ENCODE measurements around the gene SUSD1. TPM values are rescaled to one million over a fixed set of nuclear protein-coding genes. Genes with fewer than 3 reads are reported as not detected.

The SUSD1 gene
- polyA plus RNA-seq, 1 of the 3 experiments (the other 2 are of a cell fraction) = 8.2 TPM

DNA sequence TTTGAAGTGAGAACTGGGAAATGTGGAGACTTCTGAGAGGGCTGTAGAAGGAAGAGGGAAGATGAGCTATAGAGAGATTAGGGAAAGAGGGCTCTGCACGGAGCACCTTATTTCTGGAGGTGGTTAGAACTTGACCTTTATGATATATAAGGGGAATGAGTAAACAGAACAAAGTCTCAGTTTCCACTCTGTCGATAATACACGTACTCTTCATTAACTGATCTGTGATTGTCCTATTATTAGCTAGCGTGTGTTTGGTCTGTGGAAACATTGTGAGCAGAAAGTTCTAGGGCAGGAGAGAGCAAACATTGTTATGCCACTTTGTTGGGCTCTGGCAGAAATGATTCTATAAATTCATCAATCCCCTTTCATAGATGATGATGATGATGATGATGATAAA lies 159.9 kb downstream of the SUSD1 start:
- H3K27me3 ChIP-seq (ENCODE audit: insufficient read depth) = no peaks in the 10 kb centered on the region
- no peak for DNase-seq
- H3K9ac ChIP-seq = no peak overlapping the region
- H3K27ac ChIP-seq (ENCODE audit: low read depth in 2 of 2, low read length in 1 of 2) = no peak overlapping the region
- ChIA-PET POLR2A (no interaction called here), CTCF (interaction anchor here (1.2 kb wide), 1 partner anchor 59 kb away, joined by 4 read pairs; no protein-coding TSS in a partner anchor)
- peaks cover 27% of the 10 kb centered on the region for H3F3A ChIP-seq (replicated peaks; ENCODE audit: insufficient read depth)
- WGBS (ENCODE audit: low lambda C conversion rate) = 95% methylated on average over 4 of the region's 4 CpGs
- H2AFZ ChIP-seq (ENCODE audit: low read depth) = no peak overlapping the region
- H4K20me1 ChIP-seq (ENCODE audit: insufficient read depth) = no peaks in the 10 kb centered on the region
- H3K4me1 ChIP-seq (ENCODE audit: control insufficient read depth in 1 of 2, insufficient read depth in 2 of 2, low read depth in 1 of 2, low read length in 1 of 2) = peaks cover 0 to 20% of the 10 kb centered on the region in 2 experiments; a peak in 3 of 4 replicates
- no peaks in the 10 kb centered on the region for H3K36me3 ChIP-seq (replicated peaks in 1 of 2; ENCODE audit: control insufficient read depth in 1 of 2, insufficient read depth in 2 of 2, low read length in 1 of 2)
- no peak overlapping the region for H3K4me3 ChIP-seq (ENCODE audit: low read depth in 2 of 2, low read length in 1 of 2)
- TF ChIP-seq, protein P1, sequence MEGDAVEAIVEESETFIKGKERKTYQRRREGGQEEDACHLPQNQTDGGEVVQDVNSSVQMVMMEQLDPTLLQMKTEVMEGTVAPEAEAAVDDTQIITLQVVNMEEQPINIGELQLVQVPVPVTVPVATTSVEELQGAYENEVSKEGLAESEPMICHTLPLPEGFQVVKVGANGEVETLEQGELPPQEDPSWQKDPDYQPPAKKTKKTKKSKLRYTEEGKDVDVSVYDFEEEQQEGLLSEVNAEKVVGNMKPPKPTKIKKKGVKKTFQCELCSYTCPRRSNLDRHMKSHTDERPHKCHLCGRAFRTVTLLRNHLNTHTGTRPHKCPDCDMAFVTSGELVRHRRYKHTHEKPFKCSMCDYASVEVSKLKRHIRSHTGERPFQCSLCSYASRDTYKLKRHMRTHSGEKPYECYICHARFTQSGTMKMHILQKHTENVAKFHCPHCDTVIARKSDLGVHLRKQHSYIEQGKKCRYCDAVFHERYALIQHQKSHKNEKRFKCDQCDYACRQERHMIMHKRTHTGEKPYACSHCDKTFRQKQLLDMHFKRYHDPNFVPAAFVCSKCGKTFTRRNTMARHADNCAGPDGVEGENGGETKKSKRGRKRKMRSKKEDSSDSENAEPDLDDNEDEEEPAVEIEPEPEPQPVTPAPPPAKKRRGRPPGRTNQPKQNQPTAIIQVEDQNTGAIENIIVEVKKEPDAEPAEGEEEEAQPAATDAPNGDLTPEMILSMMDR (IDR thresholded peaks at IDR 0.05) = no peak
- TF ChIP-seq MEF2A (IDR thresholded peaks at IDR 0.05; ENCODE audit: borderline replicate concordance, low read depth) (no peak), FOXJ3 (CRISPR knock-in tag; IDR thresholded peaks at IDR 0.05) (no peak)
- TF ChIP-seq, protein P2, sequence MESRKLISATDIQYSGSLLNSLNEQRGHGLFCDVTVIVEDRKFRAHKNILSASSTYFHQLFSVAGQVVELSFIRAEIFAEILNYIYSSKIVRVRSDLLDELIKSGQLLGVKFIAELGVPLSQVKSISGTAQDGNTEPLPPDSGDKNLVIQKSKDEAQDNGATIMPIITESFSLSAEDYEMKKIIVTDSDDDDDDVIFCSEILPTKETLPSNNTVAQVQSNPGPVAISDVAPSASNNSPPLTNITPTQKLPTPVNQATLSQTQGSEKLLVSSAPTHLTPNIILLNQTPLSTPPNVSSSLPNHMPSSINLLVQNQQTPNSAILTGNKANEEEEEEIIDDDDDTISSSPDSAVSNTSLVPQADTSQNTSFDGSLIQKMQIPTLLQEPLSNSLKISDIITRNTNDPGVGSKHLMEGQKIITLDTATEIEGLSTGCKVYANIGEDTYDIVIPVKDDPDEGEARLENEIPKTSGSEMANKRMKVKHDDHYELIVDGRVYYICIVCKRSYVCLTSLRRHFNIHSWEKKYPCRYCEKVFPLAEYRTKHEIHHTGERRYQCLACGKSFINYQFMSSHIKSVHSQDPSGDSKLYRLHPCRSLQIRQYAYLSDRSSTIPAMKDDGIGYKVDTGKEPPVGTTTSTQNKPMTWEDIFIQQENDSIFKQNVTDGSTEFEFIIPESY (IDR thresholded peaks at IDR 0.05; ENCODE audit: borderline replicate concordance, low read depth) = no peak
- H3K9me2 ChIP-seq = no peaks in the 10 kb centered on the region
- H3K4me2 ChIP-seq = no peak overlapping the region
- H3K9me3 ChIP-seq = no peaks in the 10 kb centered on the region
- H3K79me2 ChIP-seq (ENCODE audit: insufficient read depth) = no peaks in the 10 kb centered on the region

- H3K79me2 ChIP-seq (ENCODE audit: insufficient read depth) = no peaks in the 10 kb centered on the region
- H3K4me1 ChIP-seq (ENCODE audit: control insufficient read depth in 1 of 2, insufficient read depth in 2 of 2, low read depth in 1 of 2, low read length in 1 of 2) = peaks cover 0 to 20% of the 10 kb centered on the region in 2 experiments; a peak in 3 of 4 replicates
- peak overlapping the region; percentile 57; the same call in 1 of the 2 replicates for H2AFZ ChIP-seq (ENCODE audit: low read depth)
- peak overlapping the region; percentile 75 to 97; a peak in 3 of 4 replicates for H3K27ac ChIP-seq (ENCODE audit: low read depth in 2 of 2, low read length in 1 of 2)
- no peaks in the 10 kb centered on the region for H4K20me1 ChIP-seq (ENCODE audit: insufficient read depth)
- no peaks in the 10 kb centered on the region for H3K9me3 ChIP-seq
- peaks cover 27% of the 10 kb centered on the region for H3F3A ChIP-seq (replicated peaks; ENCODE audit: insufficient read depth)
- TF ChIP-seq SMC3 (IDR thresholded peaks at IDR 0.05; ENCODE audit: low read depth, low read length) (no peak), NRF1 (IDR thresholded peaks at IDR 0.05; ENCODE audit: low read depth, low read length) (no peak), FOSL2 (IDR thresholded peaks at IDR 0.05; ENCODE audit: borderline replicate concordance, low read depth) (no peak), FOXM1 (IDR thresholded peaks at IDR 0.05; ENCODE audit: low read depth) (no peak), EZH2phosphoT487 (IDR thresholded peaks at IDR 0.05; ENCODE audit: borderline replicate concordance, low read depth) (no peak)
- CTCF ChIA-PET = interaction anchor here (2.1 kb wide), 1 partner anchor 61 kb away, joined by 6 read pairs; no protein-coding TSS in a partner anchor
- H3K4me2 ChIP-seq = peak overlapping the region; percentile 61; the same call in 1 of the 2 replicates
- no peaks in the 10 kb centered on the region for H3K36me3 ChIP-seq (replicated peaks in 1 of 2; ENCODE audit: control insufficient read depth in 1 of 2, insufficient read depth in 2 of 2, low read length in 1 of 2)
- H3K9ac ChIP-seq = peak overlapping the region; percentile 71; the same call in 1 of the 2 replicates
- H3K9me2 ChIP-seq = no peaks in the 10 kb centered on the region
- POLR2A ChIA-PET = no interaction called here
- no peak overlapping the region for H3K4me3 ChIP-seq (ENCODE audit: low read depth in 2 of 2, low read length in 1 of 2)
- WGBS (ENCODE audit: low lambda C conversion rate) = 95% methylated on average over 3 of the region's 3 CpGs
- no peak for DNase-seq
- no peaks in the 10 kb centered on the region for H3K27me3 ChIP-seq (ENCODE audit: insufficient read depth)
These were observed 161.8 kb downstream of the SUSD1 start for GRCh38 chr9:112013266-112013665.

All from SK-N-SH (cell line).